Measurements from ENCODE around the gene BMP6.

BMP6 gene

DNA sequence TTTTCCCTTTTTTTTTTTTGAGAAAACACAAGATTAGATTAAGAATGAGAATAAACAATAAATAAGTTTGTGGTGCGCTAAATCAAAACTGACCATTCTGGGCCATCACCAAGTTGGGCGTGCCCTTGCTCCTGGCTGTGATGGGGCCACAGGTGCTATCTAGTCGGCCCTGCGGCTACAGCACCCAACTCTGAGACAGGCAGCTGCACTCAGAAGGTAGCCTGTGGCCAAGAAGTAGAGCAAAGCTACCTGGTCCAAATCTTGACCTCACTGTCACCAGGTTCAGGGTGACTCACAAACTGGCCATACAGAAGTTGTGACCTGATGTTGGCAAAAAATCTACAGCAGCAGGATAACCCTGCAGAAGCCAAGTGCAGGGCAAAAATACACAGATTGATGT is 181.3 kb downstream of the BMP6 start:
- DNase-seq = no peak

DNA sequence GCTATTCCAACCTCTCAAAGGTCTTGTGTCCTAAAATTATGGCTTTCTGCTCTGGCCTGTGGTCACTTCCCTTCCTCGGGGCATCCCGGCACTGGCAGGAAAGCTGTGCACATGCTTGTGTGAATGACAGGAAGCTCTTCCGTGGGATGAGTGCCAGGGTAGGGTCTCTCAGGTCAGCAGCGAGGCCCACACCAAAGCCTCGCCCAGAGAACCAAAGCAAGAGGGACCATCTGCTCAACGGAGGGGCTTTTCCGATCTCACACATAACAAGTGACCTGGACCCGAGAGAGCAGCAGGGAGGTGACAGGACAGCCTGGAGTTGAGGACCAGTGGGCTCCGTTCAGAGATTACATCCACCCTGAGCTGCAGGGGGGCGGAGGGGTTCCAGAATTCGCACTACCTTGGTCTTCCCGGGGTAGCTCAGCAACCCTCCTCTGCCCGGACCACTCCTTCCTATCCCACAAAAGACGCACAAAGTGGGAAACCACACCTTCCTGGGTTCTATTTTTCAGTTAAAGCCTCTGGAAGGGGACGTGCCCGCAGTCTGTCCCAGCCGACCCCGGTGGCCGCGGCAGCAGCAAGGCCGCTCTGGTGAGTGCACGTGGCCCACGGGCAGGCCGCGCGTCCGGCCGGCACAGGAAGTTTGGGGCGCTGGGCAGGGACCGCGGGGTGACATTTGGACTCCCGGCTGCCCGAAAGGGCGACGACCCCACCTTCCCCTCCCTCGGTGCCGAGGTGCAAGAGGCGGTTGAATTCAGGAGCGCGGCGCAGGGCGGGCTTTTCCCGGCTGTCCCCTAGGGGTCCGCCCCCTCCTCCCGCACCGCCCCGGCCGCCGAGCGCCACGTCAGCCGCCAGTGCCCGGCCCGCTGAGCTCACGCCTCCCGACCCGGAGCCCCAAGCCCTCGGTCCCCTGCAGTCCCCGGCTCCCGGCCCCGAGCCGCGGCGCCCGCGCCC is 183.7 kb downstream of the BMP6 start:
- DNase-seq = peak; percentile 12

DNA sequence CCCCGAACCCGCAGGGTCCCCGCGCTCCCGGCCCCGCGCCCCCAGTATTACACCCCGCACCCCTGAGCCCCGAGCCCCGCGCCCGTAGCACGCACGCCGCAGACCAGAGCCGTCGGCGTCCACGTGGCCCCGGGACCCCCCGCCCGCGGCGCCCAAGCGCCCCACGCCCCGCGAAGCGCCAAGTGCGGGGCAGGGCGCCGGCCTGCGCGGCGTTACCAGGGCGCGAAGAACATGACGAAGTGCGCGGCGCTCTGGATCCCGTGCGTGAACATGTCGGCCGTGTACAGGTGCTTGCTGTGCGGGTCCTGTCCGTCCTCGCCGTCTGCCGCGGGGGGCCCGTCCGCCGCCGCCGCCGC is 184.4 kb downstream of the BMP6 start:
- DNase-seq = no peak

DNA sequence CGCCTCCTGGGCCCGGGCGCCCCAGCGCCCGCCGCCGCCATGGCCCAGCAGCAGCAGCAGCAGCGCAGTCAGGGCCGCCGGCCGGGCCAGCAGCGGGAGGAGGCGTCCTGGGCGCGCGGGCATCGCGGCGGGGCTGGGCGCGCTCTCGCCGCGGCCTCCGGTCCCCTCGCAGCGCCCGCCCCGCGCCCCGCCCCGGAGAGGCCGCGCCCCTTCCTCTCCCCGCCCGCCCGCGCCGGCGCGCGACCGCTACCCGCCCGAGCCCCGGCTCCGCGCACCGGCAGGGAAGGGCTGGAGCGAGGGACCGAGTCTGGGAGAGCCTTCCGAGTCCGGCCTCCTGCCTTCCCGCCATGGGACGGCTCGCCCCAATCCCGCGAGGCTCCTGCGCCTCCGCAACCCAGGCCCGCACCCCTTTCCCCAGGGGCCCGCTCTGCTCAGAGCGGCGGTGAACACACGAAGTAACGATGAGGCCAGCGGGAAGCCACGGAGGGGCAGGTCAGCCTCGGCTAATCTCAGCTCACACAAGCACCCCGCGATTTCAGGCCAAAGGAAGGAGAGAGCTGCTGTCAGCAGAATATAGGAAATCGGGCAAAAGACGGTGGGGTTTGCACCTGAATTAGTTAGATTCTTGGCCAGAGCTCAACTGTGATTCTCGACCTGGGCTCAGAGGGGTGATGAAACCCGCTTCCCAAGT is 184.9 kb downstream of the BMP6 start, which contains the start of gene TXNDC5:
Gene TXNDC5 (minus strand): TSS at position 135 of the 691 bp plus-strand sequence. CDS start 12 bp downstream, at position 123.
- DNase-seq = peak; percentile 72

DNA sequence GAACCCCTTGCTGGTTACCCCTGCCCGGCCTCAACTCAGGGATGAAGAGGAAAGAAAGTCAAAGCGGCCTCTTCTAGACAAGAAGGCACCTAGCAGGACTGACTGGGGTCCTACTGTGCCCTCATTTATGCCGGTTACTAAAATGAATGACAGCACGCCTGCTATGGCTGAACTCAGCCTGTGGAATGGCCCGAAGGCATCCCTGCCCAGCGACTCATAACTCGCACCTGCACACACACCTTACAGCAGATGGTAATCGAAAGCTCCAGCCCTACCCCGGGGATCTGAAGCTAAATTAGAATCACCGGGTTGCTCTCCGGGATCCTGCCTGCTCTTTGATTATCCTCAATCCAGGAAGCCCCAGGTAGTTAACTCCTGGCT is 185.4 kb downstream of the BMP6 start:
- no peak for DNase-seq

DNA sequence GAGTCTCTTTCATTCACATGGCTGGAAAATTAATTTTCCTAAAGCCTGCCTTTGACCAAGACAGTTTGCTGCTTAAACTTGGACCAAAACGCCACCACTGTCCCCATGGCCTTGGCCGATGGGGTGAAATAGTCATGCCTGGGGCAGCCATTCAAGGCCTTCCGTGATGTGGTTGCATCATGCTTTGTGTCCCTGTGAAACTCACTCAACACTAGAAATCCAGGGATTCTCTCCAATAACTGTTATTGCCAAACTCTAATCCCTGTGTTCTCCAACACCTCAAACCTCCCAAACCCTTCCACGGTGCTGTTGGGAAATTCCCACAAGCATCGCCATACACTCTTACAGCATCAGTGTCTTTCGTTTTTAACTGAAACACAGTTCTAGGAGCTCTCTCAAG is 186.1 kb downstream of the BMP6 start:
- DNase-seq = no peak

DNA sequence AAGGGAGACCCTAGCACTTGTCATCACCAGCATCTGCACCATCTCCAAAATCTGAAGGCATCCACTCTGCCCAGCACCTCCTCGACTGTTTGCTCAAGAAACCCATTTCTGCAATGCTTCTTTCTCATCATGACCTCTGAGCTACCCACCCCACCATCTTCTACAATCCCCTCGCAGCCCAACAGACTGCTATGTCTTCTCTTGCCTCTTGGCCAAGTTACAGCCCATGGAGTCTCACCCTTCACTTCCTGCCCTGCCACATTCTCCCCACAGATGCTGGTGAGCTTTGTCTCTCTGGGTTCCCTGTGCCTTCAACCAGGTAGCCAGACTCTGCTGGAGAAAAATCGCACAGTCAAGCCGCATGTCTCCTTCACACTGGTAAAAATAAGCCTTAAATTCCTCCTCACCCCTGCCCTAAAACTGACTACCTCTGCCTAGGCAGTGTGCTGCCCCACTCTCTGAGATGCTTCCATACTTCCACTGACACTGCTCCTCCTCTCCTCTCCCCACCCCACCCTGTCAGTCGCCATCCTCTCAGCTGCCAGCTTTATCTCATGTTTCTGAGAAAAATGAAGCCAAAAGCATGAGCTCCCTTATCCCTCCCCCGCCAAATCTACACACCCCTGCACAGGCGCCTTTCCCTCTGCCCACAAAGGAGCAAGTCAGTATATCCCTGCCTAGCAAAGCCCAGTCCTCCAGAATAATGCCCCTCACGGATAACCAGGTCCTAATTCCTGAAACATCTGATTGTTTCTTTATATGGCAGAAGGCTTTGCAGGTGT is 187.0 kb downstream of the BMP6 start:
- DNase-seq = no peak

DNA sequence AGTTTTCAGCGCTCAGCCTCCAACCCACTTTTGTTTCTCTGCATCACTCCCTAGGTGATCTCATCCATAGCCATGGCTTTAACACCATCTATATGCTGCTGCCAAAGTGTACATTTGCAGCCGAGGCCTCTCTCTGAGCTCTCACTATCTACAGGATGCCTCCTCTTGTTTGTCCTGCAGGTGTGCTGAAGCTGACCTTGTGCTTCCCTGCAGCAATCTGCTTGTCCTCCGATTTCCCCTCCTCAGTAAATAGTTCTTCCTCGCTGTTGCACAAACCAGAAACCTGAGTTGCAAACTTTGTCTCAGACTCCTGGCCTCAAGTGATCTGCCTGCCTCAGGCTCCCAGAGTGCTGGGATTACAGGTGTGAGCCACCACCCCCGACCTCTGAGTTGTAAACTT is 188.4 kb downstream of the BMP6 start:
- DNase-seq = no peak

DNA sequence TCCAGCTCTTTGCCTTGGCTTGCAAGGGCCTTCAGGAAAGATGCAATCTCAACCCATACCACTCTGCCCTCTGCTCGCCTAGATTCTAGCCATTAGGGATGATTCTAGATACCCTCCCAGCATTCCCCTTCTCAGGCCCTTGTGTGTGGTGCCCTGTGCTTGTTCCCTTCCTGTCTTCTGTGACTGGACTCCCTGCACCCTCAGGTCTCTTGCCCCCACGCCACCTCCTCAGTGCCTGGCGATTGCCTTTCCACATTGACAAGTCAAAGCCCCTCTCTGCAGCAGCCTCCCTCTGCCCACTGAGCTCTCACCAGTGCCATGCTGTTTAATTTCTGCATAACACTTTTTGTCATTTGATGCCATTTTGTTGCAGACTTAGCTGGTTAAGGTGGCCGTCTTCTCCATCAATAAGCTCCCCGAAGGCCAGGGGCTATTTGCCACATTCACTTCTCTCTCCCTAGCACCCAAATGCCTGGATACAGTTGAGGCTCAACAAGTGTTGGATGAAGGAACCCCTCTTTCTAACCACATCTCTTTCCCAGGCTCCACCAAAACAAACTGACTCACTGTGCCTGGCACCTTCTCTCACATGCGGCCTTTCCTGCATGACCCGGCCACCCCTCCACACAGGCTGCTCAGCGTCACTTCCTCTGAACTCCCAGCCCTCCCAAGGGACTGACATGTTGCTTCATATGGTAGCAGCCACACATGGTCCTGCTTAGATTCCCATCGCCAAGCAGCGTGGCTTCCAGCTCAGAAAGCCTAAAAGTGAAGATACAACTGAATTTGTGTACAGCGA is 189.3 kb downstream of the BMP6 start:
- DNase-seq = no peak

DNA sequence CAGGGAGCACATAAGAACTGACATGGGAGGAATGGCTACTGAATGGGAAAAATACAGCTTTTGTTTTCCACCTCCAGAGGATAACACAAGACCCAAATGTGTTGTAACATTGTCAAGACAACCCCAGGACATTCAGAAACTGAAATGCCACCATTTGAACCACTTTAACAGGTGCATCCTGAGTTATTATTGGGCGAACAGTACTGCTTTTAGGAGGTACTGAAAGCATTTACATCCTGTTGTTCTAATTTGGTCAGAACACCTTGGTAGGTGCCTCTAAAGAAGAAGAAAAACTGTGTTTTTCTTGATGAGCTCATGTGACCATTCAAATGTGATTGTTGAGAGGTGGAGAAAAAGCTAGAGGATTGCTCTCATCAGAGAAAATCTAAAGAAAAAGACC is 191.1 kb downstream of the BMP6 start:
- DNase-seq = no peak

DNA sequence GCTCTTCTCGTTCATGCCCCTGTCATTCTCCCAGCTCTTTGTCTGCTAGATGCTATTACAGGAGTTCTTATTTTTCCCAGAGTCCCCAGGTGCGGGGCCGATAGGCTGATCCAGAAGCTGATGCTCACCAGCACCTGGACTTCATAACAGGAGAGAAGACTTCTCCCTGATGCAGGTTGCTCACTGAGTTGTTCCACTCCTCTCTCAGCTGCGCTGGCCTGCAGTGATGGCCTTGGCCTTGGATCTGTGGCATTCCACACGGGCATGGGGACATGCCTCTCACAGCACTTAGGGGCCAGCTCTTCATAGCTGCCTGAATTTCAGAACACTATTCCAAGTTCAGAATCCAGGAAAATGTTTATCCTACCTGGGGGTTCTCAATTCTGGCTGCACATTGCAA is 191.8 kb downstream of the BMP6 start:
- no peak for DNase-seq

DNA sequence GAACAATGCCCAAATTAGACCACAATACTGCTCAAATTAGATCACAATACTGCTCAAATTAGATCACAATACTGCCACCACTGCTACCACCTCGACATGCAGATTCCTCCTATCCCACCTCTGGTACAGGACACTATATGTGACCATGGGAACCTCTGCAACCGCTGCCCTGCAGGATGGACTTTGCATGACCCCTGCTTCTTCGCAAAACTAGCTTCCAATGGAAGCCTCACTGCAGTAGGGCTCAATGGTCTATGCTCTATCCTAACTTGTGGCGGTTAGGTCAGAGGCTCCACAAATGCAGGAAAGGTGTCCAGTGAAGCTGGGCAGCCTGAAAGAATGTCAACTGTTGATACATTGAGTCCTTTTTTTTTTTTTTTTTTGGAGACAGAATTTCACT is 192.5 kb downstream of the BMP6 start:
- no peak for DNase-seq

DNA sequence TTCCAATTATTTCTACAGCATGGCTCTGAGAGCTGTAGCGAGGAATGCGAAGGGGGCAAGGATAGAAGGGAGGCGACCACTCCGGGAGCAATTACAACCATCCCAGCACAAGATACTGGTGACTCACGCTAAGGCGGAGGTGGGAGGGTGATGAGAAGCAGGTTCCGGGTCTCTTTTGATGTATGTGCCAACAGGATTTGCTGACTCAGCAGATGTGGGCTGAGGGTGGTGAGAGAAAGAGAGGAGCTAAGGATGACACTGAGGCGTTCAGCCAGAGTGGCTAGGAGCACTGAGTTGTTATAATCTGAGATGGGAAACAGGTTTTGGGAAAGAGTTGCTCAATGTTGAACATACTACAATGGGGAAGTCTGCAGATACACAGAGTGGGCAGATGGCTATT is 194.0 kb downstream of the BMP6 start:
- peak; percentile 14 for DNase-seq

DNA sequence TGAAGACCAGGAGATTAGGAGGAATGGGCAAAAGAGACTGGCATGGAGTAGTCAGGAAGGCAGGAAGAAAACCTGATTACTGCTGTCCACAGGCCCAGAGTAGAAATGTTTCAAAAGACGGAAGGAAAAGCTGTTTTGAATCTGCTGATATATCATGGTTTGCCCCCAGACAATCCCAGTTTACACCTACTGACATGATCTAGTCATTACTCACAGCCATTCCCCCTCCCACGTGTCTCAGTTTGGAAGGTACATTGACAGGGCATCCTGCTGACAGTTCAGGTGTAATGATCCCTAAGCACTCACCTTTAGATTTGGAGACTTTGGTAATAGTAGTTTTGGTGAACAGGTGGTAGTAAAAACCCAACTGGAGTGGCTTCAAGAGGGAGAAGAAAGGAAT is 194.5 kb downstream of the BMP6 start:
- DNase-seq = no peak

DNA sequence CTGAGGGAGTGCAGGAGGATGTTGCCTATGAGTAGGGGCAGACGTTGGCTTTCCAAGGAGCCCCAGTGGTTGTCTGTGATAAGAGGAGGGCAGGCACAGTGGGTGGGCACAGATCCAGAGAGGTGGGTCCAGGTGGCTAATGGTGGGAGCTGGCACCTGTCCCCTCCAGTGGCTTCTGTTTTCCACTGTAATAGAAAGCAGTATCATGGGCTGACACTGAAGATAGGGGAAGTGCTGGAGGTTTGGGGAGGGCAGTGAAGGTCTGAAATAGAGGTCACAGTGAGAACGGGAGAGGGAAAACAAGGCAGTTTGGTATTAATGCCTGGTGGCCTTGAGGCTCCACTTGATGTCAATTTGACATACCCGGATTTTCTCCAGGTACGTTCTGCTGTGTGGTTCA is 195.1 kb downstream of the BMP6 start:
- DNase-seq = no peak

DNA sequence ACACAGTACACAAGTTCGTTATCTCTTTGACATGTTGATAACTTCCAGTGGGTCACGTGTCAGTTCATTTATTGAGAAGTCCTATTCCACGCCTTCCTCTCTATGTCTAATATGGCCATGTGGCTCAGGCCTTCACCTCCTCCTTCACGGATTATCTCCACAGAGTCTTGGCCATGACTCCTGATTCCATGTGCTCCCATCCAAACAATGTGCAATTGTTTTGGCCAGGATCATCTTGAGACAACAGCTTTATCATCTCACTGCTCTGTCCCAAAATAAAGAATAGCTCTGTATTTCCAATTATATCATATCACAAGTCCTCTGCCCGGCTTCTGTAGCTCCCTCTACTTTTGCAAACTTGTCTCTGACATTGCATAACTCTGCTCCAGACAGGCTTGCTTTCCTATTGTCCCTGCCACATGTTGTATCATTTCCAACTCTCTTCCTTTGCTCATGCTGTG is 195.8 kb downstream of the BMP6 start:
- DNase-seq = no peak

DNA sequence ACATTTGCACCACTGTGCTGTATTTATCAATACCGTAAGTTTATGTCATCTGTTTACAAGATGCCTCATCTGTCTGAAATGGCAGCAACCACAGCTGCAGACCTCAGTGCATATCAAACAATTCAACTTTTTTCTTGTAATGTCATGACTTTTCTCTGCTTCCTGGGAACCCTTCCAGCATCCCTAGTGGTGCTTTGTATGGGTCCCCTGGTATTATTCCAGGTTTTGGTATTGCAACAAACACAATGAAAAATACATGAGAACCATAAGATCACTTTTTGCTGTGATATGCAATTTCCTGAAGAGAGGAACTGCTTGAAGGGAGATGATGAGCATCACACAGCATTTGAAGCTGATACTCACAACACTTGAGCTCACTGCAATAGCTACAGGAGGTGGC is 196.7 kb downstream of the BMP6 start:
- DNase-seq = no peak

DNA sequence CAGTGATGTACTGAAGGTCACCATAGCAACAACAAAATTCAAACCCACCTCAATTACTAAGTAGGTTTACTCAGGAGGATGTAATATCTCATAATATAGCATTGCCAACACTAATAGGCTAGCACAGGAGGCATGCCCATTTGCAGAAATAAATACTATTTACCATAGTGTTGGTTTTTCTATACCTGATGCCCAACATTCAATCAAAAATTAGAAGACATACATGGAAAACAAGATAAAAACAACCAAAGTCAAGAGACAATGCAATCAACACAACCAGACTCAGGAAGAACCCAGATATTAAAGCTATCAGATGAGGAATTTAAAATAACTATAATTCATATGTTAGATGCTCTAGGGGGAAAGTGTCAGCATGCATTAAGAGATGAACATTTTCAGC is 199.0 kb downstream of the BMP6 start:
- DNase-seq = no peak
